ENCODE measurements around the gene FGF14. TPM values are rescaled to one million over a fixed set of nuclear protein-coding genes. Genes with fewer than 3 reads are reported as not detected.

FGF14 gene
- total and polyA plus RNA-seq, 2 experiments from 2014 or later = 0.03 TPM; not detected in 1

DNA sequence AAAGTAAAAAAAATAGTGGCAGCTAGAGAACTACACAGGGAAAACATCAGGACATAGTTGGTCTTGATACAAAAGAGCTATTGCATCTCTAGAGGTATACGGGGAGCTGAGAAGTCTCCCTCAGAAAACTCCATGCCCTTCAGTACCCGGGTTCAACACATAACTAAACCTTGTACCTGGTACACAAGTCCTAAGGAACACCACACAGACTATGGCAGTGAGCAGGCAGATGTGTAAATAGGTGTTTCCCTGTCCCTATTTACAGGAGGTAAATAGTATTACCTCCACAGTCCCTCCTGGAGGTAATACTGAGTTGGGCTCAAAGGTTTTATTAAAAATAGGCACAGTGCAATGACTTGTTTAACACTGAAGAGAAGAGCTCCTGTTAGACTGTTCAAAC, 5.9 kb downstream of the FGF14 start (continued):
- TF ChIP-seq JUNB (IDR thresholded peaks at IDR 0.05; ENCODE audit: unreplicated experiment) (no peak), NANOG (IDR thresholded peaks at IDR 0.05; ENCODE audit: borderline replicate concordance) (no peak), ZNF114 (CRISPR knock-in tag; IDR thresholded peaks at IDR 0.05) (no peak), CREB1 (CRISPR knock-in tag; IDR thresholded peaks at IDR 0.05; ENCODE audit: low read depth) (no peak)
- TF ChIP-seq, protein P1, sequence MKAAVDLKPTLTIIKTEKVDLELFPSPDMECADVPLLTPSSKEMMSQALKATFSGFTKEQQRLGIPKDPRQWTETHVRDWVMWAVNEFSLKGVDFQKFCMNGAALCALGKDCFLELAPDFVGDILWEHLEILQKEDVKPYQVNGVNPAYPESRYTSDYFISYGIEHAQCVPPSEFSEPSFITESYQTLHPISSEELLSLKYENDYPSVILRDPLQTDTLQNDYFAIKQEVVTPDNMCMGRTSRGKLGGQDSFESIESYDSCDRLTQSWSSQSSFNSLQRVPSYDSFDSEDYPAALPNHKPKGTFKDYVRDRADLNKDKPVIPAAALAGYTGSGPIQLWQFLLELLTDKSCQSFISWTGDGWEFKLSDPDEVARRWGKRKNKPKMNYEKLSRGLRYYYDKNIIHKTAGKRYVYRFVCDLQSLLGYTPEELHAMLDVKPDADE (IDR thresholded peaks at IDR 0.05) = no peak
- TF ChIP-seq, protein P2, sequence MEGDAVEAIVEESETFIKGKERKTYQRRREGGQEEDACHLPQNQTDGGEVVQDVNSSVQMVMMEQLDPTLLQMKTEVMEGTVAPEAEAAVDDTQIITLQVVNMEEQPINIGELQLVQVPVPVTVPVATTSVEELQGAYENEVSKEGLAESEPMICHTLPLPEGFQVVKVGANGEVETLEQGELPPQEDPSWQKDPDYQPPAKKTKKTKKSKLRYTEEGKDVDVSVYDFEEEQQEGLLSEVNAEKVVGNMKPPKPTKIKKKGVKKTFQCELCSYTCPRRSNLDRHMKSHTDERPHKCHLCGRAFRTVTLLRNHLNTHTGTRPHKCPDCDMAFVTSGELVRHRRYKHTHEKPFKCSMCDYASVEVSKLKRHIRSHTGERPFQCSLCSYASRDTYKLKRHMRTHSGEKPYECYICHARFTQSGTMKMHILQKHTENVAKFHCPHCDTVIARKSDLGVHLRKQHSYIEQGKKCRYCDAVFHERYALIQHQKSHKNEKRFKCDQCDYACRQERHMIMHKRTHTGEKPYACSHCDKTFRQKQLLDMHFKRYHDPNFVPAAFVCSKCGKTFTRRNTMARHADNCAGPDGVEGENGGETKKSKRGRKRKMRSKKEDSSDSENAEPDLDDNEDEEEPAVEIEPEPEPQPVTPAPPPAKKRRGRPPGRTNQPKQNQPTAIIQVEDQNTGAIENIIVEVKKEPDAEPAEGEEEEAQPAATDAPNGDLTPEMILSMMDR (conservative IDR thresholded peaks at IDR 0.05; ENCODE audit: low read depth in 2 of 2) = no peak

DNA sequence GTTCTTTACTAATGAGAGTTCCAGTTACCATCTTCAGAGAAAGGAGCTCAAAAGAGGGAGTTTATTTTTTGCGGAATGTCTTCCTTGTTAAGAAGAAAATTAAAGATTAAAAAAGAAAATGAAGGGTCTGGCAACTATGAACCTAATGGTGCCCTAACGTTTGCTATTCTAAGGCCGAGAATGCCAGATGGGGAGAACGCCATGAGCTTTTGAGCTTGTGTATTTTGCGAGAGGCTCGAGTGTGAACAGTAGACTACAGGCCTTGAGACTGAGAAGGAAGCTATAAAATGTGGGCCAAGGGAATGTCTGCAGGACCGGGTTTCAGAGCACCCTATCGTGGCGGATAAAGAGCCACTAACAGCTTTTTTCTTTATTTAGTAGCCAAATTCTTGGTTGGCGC, 6.7 kb downstream of the FGF14 start:
- ATAC-seq = no peak
- no peaks in the 10 kb centered on the region for H3K79me2 ChIP-seq (replicated peaks; ENCODE audit: insufficient read depth)
- TF ChIP-seq EZH2 (IDR thresholded peaks at IDR 0.05; ENCODE audit: low read depth, unreplicated experiment) = no peak
- TF ChIP-seq NANOG (IDR thresholded peaks at IDR 0.05; ENCODE audit: borderline replicate concordance) = no peak
- TF ChIP-seq, protein P1 (IDR thresholded peaks at IDR 0.05) = no peak
- TF ChIP-seq CREB1 (CRISPR knock-in tag; IDR thresholded peaks at IDR 0.05; ENCODE audit: low read depth) = no peak
- TF ChIP-seq POLR2AphosphoS5 (IDR thresholded peaks at IDR 0.05; ENCODE audit: low read depth) = no peak
- TF ChIP-seq ZNF114 (CRISPR knock-in tag; IDR thresholded peaks at IDR 0.05) = no peak
- TF ChIP-seq ZNF331 (CRISPR knock-in tag; IDR thresholded peaks at IDR 0.05; ENCODE audit: low read depth) = no peak
- TF ChIP-seq, protein P2 (conservative IDR thresholded peaks at IDR 0.05; ENCODE audit: low read depth in 2 of 2) = no peak
- no peak for TF ChIP-seq JUNB (IDR thresholded peaks at IDR 0.05; ENCODE audit: unreplicated experiment)
- TF ChIP-seq EZH2phosphoT487 (IDR thresholded peaks at IDR 0.05; ENCODE audit: unreplicated experiment) = no peak
- TF ChIP-seq, protein P3, sequence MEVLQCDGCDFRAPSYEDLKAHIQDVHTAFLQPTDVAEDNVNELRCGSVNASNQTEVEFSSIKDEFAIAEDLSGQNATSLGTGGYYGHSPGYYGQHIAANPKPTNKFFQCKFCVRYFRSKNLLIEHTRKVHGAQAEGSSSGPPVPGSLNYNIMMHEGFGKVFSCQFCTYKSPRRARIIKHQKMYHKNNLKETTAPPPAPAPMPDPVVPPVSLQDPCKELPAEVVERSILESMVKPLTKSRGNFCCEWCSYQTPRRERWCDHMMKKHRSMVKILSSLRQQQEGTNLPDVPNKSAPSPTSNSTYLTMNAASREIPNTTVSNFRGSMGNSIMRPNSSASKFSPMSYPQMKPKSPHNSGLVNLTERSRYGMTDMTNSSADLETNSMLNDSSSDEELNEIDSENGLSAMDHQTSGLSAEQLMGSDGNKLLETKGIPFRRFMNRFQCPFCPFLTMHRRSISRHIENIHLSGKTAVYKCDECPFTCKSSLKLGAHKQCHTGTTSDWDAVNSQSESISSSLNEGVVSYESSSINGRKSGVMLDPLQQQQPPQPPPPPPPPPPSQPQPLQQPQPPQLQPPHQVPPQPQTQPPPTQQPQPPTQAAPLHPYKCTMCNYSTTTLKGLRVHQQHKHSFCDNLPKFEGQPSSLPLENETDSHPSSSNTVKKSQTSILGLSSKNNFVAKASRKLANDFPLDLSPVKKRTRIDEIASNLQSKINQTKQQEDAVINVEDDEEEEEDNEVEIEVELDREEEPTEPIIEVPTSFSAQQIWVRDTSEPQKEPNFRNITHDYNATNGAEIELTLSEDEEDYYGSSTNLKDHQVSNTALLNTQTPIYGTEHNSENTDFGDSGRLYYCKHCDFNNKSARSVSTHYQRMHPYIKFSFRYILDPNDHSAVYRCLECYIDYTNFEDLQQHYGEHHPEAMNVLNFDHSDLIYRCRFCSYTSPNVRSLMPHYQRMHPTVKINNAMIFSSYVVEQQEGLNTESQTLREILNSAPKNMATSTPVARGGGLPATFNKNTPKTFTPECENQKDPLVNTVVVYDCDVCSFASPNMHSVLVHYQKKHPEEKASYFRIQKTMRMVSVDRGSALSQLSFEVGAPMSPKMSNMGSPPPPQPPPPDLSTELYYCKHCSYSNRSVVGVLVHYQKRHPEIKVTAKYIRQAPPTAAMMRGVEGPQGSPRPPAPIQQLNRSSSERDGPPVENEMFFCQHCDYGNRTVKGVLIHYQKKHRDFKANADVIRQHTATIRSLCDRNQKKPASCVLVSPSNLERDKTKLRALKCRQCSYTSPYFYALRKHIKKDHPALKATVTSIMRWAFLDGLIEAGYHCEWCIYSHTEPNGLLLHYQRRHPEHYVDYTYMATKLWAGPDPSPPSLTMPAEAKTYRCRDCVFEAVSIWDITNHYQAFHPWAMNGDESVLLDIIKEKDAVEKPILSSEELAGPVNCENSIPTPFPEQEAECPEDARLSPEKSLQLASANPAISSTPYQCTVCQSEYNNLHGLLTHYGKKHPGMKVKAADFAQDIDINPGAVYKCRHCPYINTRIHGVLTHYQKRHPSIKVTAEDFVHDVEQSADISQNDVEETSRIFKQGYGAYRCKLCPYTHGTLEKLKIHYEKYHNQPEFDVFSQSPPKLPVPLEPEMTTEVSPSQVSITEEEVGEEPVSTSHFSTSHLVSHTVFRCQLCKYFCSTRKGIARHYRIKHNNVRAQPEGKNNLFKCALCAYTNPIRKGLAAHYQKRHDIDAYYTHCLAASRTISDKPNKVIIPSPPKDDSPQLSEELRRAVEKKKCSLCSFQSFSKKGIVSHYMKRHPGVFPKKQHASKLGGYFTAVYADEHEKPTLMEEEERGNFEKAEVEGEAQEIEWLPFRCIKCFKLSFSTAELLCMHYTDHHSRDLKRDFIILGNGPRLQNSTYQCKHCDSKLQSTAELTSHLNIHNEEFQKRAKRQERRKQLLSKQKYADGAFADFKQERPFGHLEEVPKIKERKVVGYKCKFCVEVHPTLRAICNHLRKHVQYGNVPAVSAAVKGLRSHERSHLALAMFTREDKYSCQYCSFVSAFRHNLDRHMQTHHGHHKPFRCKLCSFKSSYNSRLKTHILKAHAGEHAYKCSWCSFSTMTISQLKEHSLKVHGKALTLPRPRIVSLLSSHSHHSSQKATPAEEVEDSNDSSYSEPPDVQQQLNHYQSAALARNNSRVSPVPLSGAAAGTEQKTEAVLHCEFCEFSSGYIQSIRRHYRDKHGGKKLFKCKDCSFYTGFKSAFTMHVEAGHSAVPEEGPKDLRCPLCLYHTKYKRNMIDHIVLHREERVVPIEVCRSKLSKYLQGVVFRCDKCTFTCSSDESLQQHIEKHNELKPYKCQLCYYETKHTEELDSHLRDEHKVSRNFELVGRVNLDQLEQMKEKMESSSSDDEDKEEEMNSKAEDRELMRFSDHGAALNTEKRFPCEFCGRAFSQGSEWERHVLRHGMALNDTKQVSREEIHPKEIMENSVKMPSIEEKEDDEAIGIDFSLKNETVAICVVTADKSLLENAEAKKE (CRISPR knock-in tag; IDR thresholded peaks at IDR 0.05) = no peak

More for the DNA sequence above, 6.7 kb downstream of the FGF14 start:
- H3K36me3 ChIP-seq (ENCODE audit: insufficient read depth) = no peaks in the 10 kb centered on the region
- no peaks in the 10 kb centered on the region for H3K9me2 ChIP-seq (ENCODE audit: insufficient read depth)
- Mint-ChIP-seq H3K4me1 (peaks cover 13% of the 10 kb centered on the region), H3K9me3 (no peaks in the 10 kb centered on the region), H3K4me3 (peak overlapping the region; percentile 90), H3K27ac (peak overlapping the region; percentile 97), H3K36me3 (ENCODE audit: low read depth) (no peaks in the 10 kb centered on the region), H3K27me3 (ENCODE audit: insufficient read depth, low read depth, poor library complexity) (peaks cover 7% of the 10 kb centered on the region)
- peak; percentile 26 for DNase-seq (ENCODE audit: low spot score)
- H3K4me2 ChIP-seq = peak overlapping the region; percentile 98
- H3K4me1 ChIP-seq (ENCODE audit: insufficient read depth) = peaks cover 5% of the 10 kb centered on the region; the same call in 1 of the 2 replicates
- no peaks in the 10 kb centered on the region for H3F3A ChIP-seq (replicated peaks; ENCODE audit: low read depth)
- H4K20me1 ChIP-seq (replicated peaks; ENCODE audit: insufficient read depth) = no peaks in the 10 kb centered on the region
- H2AFZ ChIP-seq = peak overlapping the region; percentile 92
- peak overlapping the region; percentile 91 for H3K4me3 ChIP-seq
- H3K27ac ChIP-seq (ENCODE audit: low read depth) = peak overlapping the region; percentile 87; the same call in 1 of the 2 replicates
- H3K27me3 ChIP-seq (ENCODE audit: insufficient read depth) = peaks cover 21% of the 10 kb centered on the region

Measured in GM23338 (cell line).